ENCODE data around the gene GRM1.

The GRM1 gene

DNA sequence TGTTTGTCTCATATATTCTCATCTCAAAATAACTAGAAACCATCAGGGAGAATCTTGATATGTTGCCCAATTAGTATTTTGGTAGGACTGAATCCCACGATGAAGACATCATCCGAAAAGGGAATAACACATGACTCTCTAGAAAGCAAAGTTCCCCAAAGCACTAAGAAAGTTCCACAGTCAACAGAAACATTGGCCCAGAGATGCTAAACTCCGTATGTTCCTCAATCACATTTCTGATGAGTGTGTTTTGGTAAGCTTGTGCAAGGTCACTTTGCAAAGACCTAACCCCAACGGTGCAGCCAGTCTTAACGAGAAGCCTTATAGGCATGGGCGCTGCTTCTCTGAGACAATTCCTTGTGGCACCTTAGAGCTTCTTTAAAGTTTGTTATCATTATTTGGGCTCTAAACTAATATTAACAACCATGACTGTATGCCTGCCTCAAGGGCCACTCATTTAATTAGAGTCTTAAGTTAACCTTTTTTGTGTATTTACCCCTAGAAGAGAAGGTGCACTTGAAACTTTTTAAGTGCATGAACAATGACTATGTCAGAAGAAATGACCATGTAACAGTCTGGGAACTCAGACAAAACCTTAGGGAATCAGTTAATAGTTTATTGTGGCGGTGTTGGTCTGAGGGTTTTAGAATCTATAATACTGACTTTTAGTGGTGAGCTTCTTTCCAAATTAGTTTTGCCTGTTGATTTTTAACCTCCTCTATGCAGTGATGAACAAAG is 312.8 kb downstream of the GRM1 start:
- DNase-seq, result no peak

DNA sequence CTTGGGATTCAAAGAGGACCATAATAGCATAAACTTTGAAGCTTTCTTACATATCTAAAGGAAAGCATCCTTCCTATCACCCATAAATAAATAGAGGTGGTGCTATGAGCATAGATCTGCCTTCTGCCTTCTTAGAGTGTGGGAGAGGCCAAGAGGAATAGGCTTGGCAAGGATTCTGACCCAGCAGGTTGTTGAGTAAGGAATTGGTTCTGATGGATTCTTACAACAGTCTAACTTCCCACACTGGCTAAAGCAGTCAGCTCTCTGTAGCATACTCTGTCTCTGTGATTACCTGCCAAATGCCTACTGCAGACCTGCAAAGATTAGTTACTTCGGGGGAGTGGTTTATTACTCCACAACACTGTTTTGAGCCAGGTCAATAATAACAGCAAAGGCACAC is 316.7 kb downstream of the GRM1 start:
- DNase-seq, result no peak

DNA sequence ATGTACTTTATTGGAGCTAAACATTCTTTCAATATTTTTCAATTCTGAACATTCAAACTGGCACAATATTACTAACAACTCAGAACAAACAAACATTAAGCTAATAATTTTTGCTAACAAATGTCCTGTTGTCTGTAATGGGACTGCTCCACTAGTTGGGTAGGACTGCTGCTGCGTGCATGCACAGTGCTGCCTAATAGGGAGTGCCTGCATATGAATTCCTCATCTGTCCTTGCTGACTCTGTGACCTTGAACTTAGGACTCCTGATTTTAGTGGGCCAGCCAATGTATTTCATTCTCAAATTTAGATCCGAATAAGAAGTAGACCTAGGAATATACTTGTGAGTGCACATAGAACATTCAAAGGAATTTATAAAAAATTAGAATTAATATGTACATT is 318.2 kb downstream of the GRM1 start:
- DNase-seq, result no peak

DNA sequence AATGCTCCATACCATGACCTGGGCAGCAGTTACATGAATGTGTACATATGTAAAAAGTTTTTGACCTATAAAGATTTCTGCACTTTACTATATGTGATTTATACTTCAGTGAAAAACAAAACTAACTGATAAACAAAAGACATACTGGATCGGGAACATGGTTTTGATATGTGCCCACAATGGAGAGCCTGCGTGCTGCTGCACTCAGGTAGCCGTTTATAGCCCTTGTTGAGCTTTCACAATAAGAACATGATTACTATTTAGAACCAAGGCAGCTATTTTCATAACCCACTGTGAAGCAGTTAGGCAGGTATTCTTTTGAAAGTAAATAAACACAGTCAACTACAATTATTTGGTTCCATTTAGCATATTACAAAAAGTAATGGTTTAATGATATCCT is 318.8 kb downstream of the GRM1 start:
- no peak for DNase-seq

DNA sequence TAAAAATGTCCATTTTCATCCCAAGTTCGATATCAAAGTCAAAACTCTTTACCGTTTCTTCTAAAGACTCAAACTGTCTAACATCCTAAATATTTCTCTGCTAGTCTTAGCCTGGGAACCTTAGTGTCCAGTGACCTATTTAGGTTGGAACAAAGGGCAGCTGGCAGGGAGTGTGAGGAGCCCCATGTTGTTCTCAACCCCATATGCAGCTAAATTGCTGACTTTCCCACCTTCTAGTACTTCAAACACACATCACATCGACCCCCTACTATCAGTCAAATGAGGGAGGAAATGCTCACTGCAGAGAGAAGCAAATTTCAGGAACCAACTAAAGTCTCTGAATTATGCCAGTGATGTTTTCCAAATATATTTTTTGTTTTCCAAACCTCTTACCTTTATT is 322.2 kb downstream of the GRM1 start:
- DNase-seq, result no peak

DNA sequence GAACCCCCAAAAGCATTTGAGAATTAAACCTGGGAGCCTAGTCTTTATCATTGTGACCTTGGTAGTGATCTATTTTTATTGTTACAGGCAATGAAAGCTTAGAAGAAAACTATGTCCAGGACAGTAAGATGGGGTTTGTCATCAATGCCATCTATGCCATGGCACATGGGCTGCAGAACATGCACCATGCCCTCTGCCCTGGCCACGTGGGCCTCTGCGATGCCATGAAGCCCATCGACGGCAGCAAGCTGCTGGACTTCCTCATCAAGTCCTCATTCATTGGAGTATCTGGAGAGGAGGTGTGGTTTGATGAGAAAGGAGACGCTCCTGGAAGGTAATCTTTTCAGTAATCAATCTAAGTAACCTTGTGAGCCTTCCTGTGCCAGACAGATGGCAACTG is 323.3 kb downstream of the GRM1 start:
- no peak for DNase-seq

DNA sequence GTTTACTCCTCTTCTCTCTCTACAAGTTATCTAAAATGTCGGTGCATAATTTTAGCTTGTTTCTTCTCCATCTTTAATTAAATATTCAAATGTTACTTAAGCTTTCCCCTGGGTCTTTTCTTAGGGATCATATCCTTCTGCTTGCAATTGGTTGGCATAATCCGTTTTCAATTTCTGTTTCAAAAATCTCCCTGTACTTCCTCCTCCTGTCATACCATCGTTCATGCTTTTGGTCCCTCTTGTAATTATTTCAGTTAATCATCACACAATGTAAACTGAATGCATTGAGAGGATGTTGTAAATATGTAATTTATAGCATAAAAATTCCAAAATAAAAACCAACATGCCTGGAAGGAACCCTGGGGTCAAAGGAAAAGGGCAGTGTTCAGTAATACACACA is 325.6 kb downstream of the GRM1 start:
- no peak for DNase-seq

DNA sequence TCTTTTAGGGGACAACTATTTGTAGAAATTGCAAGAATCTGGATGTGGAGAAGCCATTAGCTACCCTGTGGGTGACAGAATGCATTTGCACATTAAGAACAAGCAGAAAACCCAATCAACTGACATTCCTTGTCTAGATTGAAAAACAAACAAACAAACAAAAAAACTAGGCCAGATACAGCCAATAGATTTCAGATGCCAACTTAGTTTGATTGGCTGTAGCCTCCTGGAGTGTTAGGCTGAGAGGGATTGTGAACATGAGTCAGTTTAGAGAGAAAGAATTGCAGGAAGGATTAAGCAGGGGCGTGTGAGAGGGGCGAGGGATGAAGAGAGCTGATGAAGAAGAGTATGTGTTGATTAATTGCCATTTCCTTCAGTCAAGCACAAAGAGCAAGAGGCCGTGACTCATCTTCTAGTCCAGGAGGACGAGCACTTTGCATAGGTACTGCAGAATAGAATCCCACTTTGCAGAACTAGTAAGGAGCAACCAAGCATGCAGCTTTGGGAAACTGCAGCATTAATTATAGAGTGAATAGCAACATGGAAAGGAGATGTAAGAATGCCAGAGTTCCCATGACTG is 326.7 kb downstream of the GRM1 start:
- peak; percentile 19 for DNase-seq

DNA sequence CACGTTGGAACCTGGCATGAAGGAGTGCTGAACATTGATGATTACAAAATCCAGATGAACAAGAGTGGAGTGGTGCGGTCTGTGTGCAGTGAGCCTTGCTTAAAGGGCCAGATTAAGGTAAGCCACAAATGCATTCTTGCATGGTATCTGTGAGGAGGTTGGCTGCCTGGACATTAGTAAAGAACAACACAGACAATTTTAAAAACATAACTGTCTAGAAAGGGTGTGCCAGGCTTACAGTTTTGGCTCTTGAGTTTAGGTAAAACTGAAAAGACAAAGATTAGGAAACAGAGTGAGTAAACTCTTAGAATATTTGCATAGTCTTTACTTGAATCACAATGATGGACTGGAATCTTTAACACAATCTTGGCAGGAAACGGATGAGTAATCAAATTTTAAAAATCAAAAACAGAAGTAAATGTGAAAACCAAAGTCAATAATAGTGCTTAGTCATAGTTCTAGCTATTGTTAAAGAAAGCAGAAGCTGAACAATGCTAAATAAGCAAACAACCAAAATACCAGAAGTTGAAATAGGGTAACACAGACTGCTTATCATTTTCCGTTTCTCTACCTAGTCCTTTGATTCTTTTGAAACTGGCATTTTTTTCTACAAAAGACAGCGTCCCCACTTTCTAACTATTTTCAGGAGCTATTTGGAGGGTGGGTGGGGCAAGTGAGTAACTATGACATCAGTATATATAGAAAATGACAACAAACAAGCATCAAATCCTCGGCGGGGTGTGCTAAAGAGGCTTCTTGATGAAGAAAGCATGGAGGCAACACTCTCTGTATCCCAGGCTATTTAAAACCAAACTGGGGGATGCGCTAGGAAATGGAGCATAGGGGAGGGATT is 328.9 kb downstream of the GRM1 start:
- DNase-seq, result no peak

DNA sequence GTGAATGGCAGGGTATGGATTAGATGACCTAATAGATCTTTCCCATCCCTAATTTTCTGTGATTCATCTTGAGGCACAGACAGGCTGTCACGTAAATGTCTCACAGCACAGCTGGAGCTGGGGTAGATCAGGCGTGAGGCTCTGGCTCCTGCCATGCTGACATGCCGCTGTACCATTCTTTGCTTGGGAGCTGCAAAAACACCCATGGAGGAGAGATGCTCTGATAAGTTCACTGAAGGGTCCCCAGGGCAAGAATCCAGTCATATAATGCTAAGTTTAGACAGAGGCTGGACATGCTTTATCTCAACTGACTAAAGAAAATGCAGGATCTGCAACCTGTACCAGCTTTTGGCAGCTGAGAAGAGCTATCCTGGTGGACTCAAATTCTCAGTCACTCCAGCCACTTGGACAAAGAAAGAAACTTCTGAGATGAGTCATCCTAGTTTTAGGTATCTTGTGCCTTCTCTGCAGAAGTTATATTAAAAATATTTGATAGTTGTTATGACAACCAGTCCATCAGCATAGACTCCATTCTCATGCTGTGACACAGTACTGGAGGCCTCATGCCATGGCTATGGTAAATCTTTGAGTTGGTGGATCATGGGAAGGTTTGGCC is 329.7 kb downstream of the GRM1 start:
- no peak for DNase-seq

DNA sequence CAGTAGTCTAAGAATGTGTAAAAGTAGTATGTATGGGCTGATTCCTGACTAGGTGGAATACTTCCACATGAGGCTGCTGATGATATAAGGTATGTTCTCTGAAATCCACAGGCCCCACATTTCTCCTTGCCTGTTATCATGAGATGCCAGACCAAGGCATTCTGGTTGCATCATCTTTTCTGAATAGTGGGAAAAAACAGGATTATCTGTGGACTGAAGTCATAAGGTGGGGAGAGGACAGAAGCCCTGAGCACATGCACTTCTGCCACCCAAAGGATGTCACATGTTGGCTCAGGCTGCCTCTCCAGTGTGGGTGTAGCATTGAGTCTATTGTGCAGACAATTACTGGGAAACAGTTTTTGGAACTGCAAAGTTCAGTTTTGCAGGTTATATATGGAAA is 330.3 kb downstream of the GRM1 start:
- no peak for DNase-seq

DNA sequence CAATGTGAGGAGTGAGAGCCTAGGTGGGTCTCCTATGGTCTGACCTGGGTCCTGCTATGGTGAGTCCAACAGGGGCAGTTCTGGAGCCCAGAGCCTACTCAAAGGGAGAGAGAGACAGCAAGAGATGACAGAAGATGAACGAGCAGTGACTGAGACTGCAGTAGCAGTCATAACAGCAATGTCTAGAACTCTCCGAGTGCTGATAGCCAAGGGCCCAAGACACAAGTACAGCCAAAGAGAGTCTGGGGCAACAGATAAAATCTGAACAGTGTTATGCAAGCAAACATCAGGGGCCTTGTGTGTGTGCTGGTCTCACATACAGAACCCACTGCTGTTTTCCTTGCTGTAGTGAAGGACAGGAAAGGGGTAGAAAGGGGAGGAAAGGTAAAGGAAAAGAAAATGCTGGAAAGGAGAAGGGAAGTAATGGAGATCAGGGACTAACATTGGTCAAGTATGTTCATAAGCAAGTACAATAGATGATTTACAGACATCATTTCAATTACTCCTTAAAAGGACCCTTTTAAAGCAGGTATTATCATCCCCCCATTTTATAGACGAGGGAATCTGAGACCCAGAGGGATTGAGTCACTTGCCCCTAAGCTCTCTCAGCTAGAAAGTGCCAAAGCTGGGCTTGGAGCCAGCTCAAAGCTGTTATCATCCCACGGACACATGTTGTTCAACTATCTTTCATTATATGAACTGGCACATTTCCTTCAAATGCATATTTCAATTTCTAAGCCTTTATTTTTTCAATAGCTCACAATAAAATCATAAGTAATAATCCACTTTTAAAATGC is 332.5 kb downstream of the GRM1 start:
- peak; percentile 48 for DNase-seq

DNA sequence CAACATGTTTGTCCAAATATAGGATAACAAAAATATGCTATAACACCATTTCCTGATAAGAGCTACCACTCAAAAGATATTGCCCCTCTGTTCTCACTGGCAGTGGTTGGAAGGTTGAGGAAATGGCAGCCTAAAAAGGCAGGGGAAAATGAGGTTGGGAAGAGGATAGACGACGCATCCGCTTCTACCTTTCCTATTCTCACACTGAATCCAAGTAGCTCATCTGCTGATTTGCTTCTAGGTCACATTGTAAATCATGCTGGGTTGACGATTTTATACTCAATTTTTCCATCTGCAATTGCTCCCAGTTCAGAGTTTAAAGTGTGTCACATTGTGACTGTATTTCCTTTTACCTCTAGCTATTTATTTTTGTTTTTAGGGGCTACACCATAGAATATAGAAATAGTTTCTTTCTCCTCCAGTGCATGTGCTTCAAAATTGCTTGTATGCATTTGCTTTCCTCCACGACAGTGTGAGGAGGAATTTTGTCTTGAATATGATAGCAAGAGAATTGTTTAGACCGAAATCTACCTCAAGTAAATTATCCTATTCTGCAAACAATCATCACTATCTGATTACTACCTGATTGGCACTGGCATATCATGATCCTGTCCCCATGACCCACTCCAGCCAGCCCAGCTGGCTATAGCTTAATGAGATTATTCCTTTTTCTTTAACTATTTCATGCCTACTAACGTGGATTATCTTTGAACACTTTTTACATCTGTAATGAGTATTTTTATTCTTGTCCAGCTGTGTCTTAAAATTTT is 335.2 kb downstream of the GRM1 start:
- DNase-seq, result peak; percentile 49

DNA sequence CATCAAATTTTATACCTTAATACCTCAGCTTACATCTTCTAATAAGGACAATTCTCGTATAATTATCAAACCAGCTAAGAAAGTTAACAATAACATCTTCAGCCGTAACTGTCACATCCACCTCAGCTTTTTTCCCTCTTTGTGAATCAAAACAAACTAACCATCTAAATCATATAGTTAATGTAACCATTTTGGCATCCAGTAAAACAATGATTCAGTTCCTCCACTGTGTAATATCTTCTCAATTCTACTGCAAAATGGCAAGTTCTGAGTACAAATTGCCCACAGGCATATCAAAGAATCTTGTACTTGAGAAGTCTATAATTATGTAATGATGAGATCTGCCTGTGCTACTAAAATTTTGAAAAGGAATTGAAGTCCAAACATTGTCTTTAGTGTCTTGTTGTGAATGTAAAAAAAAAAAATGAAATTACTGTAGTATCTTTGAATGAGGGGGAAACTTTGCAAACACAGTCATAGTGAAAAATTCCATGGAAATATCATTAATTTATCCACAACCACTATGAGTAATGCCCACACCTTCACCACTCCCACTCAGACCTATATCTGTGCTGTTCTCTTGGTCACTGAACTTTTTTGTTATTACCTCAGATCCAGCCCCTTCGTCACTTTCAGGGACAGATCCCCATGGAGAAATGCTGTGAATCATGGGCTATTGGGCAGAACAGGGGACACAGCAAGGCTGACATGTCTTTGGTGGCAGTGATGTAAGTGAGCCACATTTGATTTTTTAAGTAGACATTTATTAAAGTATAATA is 336.1 kb downstream of the GRM1 start:
- no peak for DNase-seq

DNA sequence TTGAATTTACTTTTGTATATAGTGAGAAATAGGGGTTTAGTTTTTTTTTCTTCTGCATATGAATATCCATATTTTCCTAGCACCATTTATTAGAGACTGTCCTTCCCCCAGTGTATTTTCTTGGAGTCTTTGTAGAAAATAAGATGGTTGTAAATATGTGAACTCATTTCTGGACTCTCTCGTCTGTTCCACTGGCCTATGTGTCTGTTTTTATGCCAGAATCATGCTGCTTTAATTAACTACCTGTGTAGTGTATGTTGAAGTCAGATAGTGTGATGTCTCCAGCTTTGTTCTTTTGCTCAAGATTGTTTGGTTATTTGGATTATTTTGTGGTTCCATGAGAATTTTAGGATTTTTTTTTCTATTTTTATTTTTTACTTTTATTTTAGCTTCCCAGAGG is 338.2 kb downstream of the GRM1 start:
- DNase-seq, result no peak

DNA sequence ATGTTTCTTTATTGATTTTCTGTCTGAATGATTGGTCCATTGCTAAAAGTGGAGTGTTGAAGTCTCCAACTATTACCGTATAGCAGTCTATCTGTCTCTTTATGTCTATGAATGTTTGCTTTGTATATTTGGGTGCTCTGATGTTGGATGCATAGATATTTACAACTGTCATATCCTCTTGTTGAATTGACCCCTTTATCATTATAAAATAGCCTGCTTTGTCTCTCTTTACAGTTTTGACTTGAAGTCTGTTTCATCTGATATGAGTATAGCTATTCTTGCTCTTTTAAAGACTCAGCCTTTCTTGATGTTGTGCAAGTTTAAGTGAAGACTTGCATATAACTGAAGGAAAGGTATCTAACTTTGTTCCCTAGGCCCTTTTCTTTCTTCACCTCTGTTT is 341.0 kb downstream of the GRM1 start:
- DNase-seq, result no peak

DNA sequence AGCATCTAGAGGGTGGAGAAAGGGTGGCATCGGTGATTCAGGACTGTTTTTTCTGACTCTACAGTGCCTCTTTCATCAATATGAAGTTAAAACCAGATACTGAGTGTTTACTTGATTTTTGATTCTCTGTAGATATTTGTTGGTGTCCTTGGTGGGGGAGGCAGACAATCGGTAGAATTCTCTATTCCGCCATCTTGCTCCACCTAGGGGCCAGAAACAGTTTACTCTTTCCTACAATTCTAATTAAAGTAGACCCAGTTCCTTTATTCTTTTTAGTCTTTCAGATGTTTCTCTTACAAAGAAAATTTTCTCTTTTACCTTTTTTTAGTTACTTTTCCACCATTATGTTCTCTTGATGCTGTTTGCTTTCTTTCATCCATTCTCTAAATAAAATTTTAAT is 352.6 kb downstream of the GRM1 start:
- DNase-seq, result no peak

DNA sequence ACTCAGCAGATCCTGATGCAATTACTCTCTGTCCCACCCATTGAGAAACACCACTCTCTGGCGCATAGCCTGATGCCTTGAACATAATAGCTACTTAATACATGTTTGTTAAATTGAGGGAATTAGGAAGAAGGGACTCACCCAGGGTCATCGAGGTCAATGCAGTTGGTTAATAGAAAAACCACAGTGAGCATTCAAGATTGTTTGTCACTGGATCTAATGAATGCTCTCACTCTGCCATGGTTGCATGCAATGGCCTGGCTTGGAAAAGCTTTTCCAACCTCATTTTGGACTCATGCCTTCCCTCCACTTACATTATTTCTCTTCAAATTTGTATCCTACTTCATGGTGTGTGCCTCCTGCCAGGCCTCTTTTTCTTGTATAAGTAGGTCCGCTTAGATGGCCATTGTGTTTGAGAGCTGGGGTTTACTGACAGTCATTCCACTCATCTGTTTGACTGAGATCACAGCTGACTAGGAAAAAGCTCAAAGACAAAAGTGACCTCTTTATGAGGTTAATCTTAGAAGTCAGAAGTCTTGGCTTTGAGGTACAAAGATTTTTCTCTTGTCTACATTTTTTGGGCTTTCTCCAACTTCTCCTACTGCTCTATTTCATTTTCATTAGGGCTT is 360.0 kb downstream of the GRM1 start:
- DNase-seq, result no peak

DNA sequence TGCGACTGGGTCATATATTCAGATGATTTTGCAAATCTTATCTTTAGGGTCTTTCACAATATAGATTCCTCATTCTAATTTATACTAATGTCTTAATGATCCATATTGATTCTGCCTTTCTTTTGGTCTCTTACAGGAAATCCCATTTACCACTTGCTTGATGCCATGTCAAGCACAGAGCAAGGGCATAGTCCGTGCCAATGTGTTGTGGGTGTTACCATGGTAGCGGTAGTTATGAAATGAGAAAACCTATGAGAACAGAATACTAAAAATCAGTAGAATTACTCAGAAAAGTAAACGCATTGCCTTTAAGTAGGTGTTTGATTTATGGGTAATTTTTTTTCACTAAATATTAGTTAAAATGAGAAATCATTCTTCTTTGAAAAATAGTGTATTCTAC is 360.9 kb downstream of the GRM1 start:
- DNase-seq, result no peak

DNA sequence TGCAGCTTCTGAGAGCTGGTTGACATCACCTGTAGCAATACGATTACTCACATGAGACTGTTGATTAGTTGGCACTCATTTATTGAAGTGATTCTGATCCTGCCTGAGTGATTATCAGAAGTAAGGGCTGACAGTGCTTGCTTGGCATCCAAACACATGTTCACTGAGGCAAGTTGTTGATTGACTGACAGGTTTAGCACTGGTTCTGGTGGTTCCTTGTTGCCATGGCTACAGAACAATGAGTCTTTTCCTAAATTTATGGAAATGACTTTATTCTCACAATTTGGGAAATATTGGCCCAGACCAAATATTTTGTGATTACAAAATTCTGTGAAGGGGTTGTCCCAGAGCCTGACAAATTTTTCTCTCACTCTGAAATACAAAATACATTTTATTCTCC is 368.8 kb downstream of the GRM1 start:
- no peak for DNase-seq

DNA sequence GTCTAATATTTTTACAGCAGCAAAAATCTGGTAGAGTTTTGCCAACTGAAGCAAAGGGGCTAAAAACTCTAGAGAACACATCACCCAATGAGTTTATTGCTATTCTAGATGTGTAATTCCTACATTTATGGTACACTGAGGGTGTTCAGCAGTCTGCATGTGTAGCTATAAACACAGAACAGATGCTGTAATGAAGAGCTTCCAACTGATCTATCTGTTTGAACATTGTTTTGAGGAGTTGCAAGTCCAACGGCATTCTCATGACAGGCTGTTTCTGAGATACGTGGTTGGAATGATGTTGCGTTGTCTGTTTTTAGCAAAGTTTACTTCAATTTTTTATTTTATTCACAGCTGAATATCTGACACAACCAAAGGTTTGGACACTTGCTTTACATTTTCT is 373.6 kb downstream of the GRM1 start:
- DNase-seq, result no peak
